Measurements from ENCODE around the gene SLC4A8. TPM values are rescaled to one million over a fixed set of nuclear protein-coding genes. Genes with fewer than 3 reads are reported as not detected.

SLC4A8 gene
- total RNA-seq, 1 donor from 2014 or later = 8.3 TPM

DNA sequence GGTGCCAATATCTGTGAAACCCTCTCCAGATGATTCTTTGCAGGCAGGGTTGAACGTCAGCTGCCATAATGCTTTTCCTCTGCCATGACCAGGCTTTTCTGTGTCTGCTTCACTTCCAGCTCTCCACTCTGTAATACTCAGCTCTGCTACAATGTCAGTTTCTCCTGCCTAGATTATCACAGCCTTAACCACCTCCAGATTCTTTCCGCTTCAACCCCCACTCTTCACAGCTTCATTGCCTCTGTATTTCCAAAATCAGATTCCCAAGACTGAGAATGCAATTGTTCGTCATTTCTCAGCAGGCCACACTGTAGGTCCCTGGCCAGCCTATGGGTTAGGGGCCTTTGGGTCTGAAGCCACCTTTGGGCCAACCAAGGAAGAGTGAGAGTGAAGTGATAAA, 92.7 kb downstream of the SLC4A8 start:
- DNase-seq (no peak), ATAC-seq (no peak)
- Histone ChIP-seq H3K27me3 (ENCODE audit: low read depth) (peaks cover 4% of the 10 kb centered on the region), H3K36me3 (no peaks in the 10 kb centered on the region), H3K4me1 (no peaks in the 10 kb centered on the region), H3K27ac (no peak overlapping the region), H3K4me3 (no peak overlapping the region), H3K9me3 (no peaks in the 10 kb centered on the region)
- TF ChIP-seq, protein P1, sequence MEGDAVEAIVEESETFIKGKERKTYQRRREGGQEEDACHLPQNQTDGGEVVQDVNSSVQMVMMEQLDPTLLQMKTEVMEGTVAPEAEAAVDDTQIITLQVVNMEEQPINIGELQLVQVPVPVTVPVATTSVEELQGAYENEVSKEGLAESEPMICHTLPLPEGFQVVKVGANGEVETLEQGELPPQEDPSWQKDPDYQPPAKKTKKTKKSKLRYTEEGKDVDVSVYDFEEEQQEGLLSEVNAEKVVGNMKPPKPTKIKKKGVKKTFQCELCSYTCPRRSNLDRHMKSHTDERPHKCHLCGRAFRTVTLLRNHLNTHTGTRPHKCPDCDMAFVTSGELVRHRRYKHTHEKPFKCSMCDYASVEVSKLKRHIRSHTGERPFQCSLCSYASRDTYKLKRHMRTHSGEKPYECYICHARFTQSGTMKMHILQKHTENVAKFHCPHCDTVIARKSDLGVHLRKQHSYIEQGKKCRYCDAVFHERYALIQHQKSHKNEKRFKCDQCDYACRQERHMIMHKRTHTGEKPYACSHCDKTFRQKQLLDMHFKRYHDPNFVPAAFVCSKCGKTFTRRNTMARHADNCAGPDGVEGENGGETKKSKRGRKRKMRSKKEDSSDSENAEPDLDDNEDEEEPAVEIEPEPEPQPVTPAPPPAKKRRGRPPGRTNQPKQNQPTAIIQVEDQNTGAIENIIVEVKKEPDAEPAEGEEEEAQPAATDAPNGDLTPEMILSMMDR (IDR thresholded peaks at IDR 0.05) = no peak
- intact Hi-C loops (cut with DNase I) = no loop called here

DNA sequence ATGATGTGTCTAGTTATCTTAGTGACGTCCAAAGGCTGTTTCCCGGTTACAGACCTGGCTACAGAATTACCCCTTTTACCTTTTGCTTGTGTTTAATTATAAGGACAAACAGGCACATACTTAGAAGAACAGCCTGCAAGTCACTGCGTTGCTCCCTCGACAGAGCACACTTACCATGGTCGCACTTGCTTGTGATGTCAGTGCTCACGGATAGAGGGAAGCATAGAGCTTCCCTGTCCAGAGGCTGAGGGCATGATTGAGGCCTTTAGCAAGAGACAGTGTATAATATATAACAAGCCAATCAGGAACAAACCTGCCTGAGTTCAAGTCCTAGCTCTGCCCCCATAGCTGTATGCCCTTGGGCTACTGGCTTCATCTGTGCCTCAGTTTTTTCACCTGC, 93.2 kb downstream of the SLC4A8 start:
- TF ChIP-seq, protein P1 (IDR thresholded peaks at IDR 0.05) = no peak
- Histone ChIP-seq H3K27me3 (ENCODE audit: low read depth) (no peaks in the 10 kb centered on the region), H3K36me3 (no peaks in the 10 kb centered on the region), H3K9me3 (no peaks in the 10 kb centered on the region), H3K4me1 (no peaks in the 10 kb centered on the region), H3K4me3 (no peak overlapping the region), H3K27ac (no peak overlapping the region)
- DNase-seq = no peak
- ATAC-seq = no peak
- intact Hi-C loops (cut with DNase I) = no loop called here

DNA sequence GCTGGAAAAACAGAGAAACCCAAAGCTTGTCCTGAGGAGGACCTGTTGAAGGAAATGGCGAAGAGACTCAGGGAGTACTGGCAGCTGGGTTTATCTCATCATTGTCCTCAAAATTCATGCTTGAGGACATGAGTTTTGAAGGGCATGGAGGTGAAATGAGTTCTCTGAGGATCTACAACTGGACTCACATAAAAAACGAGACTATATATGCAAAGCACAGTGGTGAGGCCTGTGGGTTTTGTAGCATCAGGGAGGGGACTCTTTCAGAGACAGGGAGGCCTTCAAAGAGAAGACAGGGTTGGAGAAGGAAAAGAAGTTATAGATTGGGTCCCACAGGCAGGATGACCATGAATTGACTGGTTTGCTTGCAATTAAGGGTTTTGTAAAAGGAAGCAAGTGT, 95.1 kb downstream of the SLC4A8 start:
- Histone ChIP-seq H3K27me3 (ENCODE audit: low read depth) (no peaks in the 10 kb centered on the region), H3K9me3 (no peaks in the 10 kb centered on the region), H3K4me1 (no peaks in the 10 kb centered on the region), H3K27ac (no peak overlapping the region), H3K4me3 (no peak overlapping the region), H3K36me3 (no peaks in the 10 kb centered on the region)
- DNase-seq (no peak), ATAC-seq (no peak)
- intact Hi-C loops (cut with DNase I) = no loop called here
- TF ChIP-seq, protein P1 (IDR thresholded peaks at IDR 0.05) = no peak

DNA sequence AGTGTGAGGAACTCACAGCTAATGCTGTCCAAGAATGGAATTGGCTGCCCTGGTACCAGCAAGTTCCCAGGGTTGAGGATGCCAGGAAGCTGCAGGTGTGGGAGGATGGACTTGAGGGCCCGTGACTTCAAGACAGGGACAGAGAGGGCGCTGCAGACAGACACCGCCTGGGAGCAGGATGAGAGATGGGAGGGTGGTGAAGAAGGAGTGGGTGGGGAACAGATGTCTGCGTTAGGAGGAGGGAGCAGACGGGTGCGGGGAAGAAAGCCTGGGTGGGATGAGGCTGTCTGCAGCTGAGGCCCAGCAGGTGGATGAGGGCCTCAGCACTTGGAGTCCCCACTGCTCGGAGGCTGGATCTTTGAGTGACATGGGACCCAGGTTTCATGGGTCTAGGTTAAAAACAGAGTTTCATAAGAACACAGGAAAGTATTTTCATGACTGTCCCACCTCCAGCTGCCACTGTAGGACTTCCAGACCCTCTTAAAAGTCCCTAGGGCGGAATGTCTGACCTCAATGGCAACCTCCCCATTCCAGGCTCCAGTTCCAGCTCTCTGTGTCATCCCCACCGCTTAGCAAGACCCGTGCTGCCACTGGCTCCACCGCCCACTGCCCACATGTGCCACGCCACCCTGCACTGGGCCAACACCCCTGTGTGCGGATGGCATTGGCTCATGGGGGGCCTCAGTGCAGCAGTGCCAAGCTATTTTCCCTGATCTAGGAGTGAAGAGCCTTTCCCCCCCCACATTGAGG, 96.1 kb downstream of the SLC4A8 start:
- Histone ChIP-seq H3K4me3 (no peak overlapping the region), H3K36me3 (no peaks in the 10 kb centered on the region), H3K9me3 (no peaks in the 10 kb centered on the region), H3K27me3 (ENCODE audit: low read depth) (no peaks in the 10 kb centered on the region), H3K27ac (no peak overlapping the region), H3K4me1 (no peaks in the 10 kb centered on the region)
- intact Hi-C loops (cut with DNase I) = no loop called here
- ATAC-seq (no peak), DNase-seq (no peak)
- TF ChIP-seq, protein P1 (IDR thresholded peaks at IDR 0.05) = no peak

DNA sequence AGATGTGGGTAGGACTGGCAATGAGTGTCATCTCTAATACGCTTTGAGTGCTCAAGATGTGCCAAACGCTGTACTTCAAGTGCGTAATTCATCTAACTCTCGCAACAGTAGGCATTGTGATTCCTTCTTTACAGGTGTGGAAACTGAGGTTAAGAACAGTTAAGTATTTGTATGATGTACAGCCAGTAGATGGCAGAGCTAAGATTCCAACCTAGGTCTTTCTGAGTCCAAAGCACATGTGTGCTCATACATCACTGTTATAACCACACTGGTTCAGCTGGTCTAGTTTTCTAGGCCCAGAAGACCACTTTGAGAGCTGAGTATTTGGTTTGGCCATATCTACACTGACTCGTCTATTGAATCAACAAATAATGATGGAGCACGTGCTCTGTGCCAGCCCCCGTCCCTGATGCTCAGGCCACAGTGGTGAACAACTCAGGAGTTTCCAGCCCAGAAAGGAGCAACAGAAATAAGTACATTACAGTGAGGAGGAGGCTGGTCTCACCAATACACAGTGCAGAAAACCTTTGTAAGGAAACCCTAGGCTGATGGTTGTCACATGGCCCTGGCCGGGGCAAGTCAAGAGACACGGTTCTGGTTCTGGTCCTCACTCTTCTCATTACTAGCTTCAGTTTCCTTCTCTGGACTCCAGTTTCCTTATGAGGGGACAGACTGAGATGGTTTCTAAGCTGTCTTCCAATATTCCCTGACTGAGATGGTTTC, 97.1 kb downstream of the SLC4A8 start:
- TF ChIP-seq, protein P1 (IDR thresholded peaks at IDR 0.05) = no peak
- DNase-seq (no peak), ATAC-seq (no peak)
- H3K27me3 ChIP-seq (ENCODE audit: low read depth) = no peaks in the 10 kb centered on the region
- no peaks in the 10 kb centered on the region for H3K36me3 ChIP-seq
- H3K9me3 ChIP-seq = no peaks in the 10 kb centered on the region
- no peak overlapping the region for H3K4me3 ChIP-seq
- no peaks in the 10 kb centered on the region for H3K4me1 ChIP-seq
- H3K27ac ChIP-seq = no peak overlapping the region
- intact Hi-C loops (cut with DNase I) = no loop called here

Data from lower lobe of right lung (tissue), 2 donors.